HG02571 (cell line): ENCODE data around the gene AGBL4.

Experiments used
- ATAC-seq: cut with Tn5 transposase; IDR thresholded peaks from one replicate; pipeline ENCODE4 v1.9.1; 2021; ENCODE audit warnings: mild to moderate bottlenecking, moderate library complexity; ENCODE audit not compliant: unreplicated experiment

AGBL4 gene

GRCh38 chr1:48741380-48741779, 1282.4 kb downstream of the AGBL4 start:
- no peak for ATAC-seq

DNA sequence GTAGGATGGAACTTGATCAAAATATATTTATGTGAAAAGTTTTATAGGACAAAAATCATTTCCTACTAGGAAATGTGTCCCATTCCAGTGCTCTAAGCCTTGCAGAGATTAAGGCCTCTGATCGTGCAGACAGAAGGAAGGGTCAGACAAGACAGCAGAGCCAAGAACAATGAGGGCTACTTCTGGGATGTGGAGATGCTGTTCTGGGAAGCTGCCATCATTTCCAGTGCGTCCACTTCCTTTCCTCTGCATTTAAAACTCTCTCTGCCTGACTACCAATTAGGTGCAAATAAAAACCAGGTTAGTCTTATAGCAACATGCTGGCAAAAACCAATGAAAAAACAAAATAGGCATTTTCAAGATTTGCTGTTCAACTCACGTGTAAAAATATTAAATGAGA, 1283.1 kb downstream of the AGBL4 start:
- ATAC-seq, result no peak

DNA sequence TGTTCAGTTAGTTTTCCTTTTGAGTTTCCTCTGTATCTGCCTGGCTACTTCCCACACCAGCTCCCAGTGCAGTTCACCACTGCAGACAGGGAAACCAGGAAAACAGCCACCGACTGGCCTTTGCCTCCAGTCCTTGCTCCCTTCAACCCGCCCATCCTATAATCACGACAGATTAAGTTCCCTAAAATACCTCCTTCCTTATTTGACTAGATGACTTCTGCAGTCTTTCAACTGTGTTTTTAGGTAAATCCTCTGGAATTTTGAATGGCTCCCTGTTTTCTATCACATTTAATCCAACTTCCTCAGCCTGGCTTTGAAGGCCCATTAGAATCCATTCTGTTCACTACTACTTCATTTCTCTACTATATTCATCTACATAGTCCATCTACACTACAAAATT, 1284.7 kb downstream of the AGBL4 start:
- no peak for ATAC-seq

GRCh38 chr1:48738356-48738755, 1285.4 kb downstream of the AGBL4 start:
- no peak for ATAC-seq

DNA sequence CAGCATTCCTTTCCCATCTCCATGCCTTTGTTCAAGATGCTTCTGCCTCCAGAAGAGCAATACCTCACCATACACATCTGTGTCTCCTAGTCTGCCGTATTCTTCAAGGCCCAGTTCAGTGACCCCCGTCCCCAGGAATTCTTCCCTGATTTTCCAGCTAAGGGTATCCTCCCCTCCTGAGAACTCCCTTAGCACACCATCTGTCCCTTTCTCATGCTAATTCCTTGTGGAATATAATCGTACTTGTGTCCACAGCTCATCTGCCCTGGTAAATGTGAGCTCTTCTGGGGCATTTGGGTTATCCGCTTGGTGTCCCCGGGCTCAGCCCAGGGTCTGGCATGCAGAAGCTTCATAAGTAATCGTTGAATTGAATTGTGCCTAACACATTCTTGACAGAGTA, 1288.0 kb downstream of the AGBL4 start:
- ATAC-seq, result no peak

DNA sequence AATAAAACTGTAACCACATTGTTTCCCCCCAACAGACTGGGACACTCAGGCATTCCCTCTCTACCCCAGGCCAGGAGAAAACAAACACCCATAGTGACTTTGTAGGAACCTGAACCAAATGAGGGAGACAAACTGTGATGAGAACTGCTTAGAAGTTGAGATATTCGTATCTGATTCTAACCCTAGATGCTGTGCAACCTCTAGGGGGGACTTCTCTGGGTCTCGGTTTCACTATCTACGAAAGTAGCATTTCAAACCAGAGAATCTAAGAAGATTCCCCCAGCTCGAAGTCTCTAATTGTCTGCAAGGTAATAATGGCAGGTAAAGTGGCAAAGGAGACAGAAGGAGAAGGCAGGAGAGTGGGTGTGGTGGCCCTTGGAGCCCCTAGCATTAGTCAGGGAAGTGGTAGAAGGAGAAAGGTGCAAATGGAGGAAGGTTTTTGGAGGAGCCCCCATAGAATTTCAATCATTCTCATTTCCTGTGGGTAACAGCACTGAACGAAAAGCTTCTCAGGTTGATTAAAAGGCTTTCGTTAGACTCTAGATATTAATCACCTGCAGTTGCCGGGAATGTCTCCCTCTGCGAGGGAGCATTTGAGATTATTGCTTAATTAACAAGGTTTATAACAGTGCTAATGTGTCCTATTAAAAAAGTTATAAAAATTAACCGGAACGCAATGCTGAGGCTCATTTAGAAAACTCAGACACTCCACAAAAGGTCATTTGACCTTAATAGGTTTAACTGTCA, 1293.4 kb downstream of the AGBL4 start:
- no peak for ATAC-seq

GRCh38 chr1:48728584-48728983, 1295.2 kb downstream of the AGBL4 start:
- ATAC-seq, result no peak

- no peak for ATAC-seq
Measured at GRCh38 chr1:48726557-48727215, 1297.1 kb downstream of the AGBL4 start.

- no peak for ATAC-seq
Measured at GRCh38 chr1:48726139-48726538, 1297.6 kb downstream of the AGBL4 start.

GRCh38 chr1:48725341-48726046, 1298.3 kb downstream of the AGBL4 start:
- no peak for ATAC-seq

DNA sequence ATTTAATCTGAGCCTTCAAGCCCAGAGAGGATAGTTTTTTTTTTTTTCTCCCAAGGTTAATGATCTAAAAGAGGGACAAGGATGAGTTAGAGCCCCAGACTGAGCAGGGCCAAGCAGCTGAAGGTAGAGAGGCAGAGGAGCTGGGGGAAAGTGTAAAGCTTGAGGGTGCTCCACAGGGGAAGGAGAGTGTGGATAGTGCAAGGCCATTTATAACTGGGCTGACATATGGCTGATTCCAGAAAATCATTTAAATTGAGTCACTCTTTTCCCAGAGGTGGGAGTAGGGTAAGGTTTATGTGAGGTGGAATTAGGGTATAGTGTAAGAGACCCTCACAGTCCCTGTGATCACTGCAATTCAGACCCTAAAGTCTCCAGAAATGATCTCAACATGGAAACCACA, 1302.8 kb downstream of the AGBL4 start:
- ATAC-seq, result no peak

DNA sequence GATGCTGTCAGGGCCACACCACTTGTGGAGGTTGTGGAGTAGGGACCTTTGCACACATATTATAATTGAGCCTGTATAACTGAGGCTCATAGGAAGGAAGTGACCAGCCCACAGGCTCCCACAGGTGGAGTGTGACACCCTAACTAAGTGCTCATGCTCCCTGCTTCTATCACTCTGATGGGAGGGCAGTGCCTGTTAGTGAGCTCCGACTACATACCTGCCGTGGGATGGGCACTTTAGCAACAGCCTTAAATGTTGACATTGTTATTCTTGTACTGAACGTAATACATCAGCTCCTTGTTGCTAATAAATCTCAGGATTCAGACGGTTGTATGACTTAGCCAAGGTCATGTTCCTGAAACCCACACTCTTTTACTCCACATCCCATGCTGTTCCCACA, 1305.0 kb downstream of the AGBL4 start:
- no peak for ATAC-seq

DNA sequence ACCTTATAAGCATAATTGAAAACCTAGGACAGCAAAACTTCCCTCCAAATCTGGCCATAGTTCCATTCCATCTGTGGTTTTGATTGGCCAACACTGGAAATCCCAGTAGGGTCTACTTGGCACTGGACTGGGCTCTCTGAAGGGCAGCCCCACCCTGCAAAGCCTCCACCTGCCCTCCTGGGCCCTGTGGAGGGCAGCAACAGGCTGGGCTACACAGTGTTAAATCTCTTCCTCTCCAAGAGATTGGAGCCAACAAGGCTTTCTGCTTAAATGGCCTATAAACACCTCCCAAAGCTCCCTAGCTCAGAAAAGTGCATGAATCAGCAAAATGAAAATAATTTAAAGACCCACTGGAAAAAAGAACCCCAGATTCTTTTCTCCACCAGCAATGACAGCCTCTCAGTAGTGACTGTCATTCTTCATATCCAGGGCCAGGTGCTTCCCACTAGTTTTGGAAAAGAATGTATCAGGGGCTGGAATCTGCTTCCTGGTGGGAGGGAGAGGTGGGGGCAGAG, 1305.6 kb downstream of the AGBL4 start:
- no peak for ATAC-seq

- no peak for ATAC-seq
Measured at GRCh38 chr1:48717082-48717481, 1306.7 kb downstream of the AGBL4 start.

- ATAC-seq, result no peak
Measured at GRCh38 chr1:48715921-48716320, 1307.8 kb downstream of the AGBL4 start.

DNA sequence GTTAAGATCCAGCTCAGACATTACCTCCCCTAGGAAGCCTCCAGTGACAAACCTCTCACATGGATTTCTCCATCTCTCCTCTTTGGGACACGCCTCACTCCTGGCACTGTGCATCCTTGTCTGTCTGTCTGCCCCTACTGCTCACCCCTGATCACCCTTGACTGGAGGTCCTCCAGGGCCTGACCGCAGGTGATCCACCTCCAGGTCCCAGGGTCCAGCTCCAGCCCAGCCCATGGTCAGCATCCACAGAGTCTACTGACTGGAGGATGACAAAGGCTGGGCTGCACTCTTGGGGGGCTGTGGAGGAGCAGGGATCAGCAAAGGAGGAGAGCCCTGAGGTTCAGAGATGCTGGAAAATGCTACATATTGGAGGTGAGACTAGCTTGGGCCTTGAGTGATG, 1312.8 kb downstream of the AGBL4 start:
- ATAC-seq, result no peak

GRCh38 chr1:48710318-48710717, 1313.4 kb downstream of the AGBL4 start:
- no peak for ATAC-seq

DNA sequence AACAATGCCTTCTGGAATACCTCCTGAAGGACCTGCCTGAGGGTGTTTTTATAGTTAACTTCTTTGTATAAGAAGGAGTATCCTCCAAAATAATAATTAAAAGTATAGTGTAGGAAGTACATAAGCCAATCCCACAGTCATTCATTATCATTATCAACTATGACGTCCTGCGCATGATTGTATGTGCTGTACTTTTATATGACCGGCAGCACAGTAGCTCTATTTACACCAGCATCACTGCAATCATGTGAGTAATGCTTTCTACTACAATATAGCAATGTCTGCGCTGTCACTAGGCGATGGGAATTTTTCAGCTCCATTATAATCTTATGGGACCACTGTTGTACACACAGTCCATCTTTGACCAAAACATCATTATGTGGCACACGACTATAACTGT, 1319.0 kb downstream of the AGBL4 start:
- no peak for ATAC-seq

GRCh38 chr1:48701445-48701844, 1322.3 kb downstream of the AGBL4 start:
- no peak for ATAC-seq

GRCh38 chr1:48697066-48697707, 1326.6 kb downstream of the AGBL4 start:
- peak; percentile 62 for ATAC-seq

- ATAC-seq, result no peak
Measured at GRCh38 chr1:48695161-48695560, 1328.6 kb downstream of the AGBL4 start.
